ENCODE results near the gene TAF9B.
A peak's percentile ranks its signal among the peaks of the same experiment; 100 is the strongest.
"Not testable (repeated sequence)": the region's sequence is repeated elsewhere in the genome, so short reads cannot be mapped to it uniquely, and the experiment has no call there.

Gene TAF9B

GRCh38 chrX:78111140-78111931 lies 28.1 kb downstream of the TAF9B start:
- no peak for DNase-seq

- no peak for DNase-seq
Measured at GRCh38 chrX:78109458-78109857, 30.0 kb downstream of the TAF9B start.

GRCh38 chrX:78106651-78106986 lies 32.8 kb downstream of the TAF9B start:
- no peak for DNase-seq

- DNase-seq, result no peak
Measured at GRCh38 chrX:78105944-78106650, 33.4 kb downstream of the TAF9B start.

- DNase-seq, result peak; percentile 28
Measured at GRCh38 chrX:78104447-78105176, 34.8 kb downstream of the TAF9B start.

- peak; percentile 87 for DNase-seq
Measured at GRCh38 chrX:78103623-78104446, 35.6 kb downstream of the TAF9B start, which contains the start of gene PGK1. PGK1 (plus strand) TSS chrX:78104248; CDS start chrX:78104341, 93 bp downstream.

- no peak for DNase-seq
Measured at GRCh38 chrX:78103001-78103622, 36.3 kb downstream of the TAF9B start.

DNA sequence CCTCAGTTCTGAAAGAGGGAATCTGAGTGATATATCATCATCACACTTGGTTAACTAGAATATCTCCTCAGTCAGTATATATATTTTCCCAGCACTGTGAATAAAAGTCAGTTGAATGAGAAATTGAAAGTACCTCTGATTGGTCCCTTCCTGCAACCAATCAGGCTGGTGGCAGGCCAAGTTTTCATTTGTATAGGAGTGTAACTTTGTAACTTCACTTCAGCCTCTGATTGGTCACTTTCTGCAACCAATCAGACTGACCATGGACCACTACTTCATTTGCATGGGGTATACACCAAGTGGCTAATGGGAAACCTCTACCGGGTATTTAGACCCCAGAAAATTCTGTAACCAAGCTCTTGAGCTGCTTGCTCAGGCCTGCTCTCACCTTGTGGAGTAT lies 37.4 kb downstream of the TAF9B start:
- no peak for DNase-seq

DNA sequence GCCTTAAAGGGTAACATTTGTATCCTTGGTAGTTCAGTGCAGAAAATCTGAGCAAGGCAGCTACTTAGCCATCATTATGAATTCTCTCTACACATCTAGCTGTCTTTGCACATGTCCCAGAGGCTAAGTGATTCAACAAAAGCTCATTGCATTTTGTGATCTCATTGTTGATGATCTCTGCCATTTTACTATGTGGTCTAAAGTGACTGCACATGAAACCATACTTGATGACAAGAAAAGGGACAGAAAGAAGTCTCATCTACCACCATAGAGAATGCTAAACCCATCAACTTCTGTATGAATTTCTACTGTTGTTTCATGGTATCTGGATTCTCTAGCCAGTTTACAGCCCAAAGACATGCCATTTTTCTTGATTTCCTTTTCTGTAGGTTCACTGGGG lies 41.3 kb downstream of the TAF9B start:
- no peak for DNase-seq

- no peak for DNase-seq
Measured at GRCh38 chrX:78092296-78092695, 47.2 kb downstream of the TAF9B start.

GRCh38 chrX:78081413-78081812 lies 58.0 kb downstream of the TAF9B start:
- not testable (repeated sequence) for DNase-seq
